GM21723 (cell line): ENCODE data around the gene UPK1B.

Source experiments
- ATAC-seq: cut with Tn5 transposase; IDR thresholded peaks from one replicate; pipeline ENCODE4 v1.9.1; 2021; ENCODE audit warnings: mild to moderate bottlenecking, moderate library complexity; ENCODE audit not compliant: unreplicated experiment

Gene UPK1B

DNA sequence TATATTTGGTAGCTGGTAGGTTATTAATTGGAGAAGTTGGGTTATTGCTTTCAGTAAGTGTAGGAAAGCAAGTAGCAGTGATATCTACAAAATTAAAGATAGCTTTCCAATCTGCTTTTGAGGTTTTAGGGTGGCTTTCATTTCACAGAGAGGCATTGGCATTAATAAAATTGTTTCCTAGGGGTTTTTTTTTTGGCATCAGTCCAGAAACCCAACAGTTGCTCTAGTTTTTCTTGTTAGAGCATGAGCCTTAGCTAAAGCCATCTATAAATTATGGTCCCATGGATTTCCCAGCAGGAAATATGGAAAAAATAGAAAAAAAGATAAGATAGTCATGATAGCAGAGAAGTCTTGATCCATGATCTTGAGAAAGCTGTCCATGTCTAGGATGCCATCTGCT, 70.3 kb downstream of the UPK1B start:
- no peak for ATAC-seq

GRCh38 chr3:119245778-119246177, 72.4 kb downstream of the UPK1B start:
- no peak for ATAC-seq
